ENCODE data around the gene DOCK2.

DNA sequence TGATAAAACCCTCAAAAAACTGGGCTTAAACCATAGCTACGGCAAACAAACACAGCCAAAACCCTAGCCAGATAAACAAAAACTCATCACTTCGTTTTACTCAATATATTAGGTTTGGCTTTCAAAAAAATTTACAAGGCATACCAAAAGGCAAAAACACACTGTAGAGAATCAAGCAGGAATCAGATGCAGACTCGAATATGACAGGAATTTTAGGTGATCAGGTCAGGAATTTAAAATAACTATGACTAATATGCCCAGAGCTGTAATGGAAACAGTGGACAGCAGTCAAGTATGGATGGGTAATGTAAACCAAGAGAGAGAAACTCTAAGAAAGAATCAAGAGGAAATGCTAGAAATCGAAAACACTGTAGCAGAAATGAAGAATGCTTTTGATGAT is 26.5 kb upstream of the DOCK2 start:
- TF ChIP-seq, protein P1, sequence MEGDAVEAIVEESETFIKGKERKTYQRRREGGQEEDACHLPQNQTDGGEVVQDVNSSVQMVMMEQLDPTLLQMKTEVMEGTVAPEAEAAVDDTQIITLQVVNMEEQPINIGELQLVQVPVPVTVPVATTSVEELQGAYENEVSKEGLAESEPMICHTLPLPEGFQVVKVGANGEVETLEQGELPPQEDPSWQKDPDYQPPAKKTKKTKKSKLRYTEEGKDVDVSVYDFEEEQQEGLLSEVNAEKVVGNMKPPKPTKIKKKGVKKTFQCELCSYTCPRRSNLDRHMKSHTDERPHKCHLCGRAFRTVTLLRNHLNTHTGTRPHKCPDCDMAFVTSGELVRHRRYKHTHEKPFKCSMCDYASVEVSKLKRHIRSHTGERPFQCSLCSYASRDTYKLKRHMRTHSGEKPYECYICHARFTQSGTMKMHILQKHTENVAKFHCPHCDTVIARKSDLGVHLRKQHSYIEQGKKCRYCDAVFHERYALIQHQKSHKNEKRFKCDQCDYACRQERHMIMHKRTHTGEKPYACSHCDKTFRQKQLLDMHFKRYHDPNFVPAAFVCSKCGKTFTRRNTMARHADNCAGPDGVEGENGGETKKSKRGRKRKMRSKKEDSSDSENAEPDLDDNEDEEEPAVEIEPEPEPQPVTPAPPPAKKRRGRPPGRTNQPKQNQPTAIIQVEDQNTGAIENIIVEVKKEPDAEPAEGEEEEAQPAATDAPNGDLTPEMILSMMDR (conservative IDR thresholded peaks at IDR 0.05; ENCODE audit: low read length) = no peak
- no peak for TF ChIP-seq EZH2phosphoT487 (IDR thresholded peaks at IDR 0.05; ENCODE audit: borderline replicate concordance, low read depth, low read length)

Data from OCI-LY7 (cell line).